Neuronal stem cell (in vitro differentiated cells): ENCODE results near the gene AKAP1.
A peak's percentile ranks its signal among the peaks of the same experiment; 100 is the strongest.

Experiments used
- DNase-seq: peaks from one replicate; pipeline ENCODE4 v3.0.0-alpha.2; 2013; ENCODE audit warnings: low spot score
- H2AFZ ChIP-seq: one replicate; pipeline ENCODE4 v1.6.1; 2013; ENCODE audit warnings: mild to moderate bottlenecking, low read length, inconsistent platforms
- H2AK5ac ChIP-seq: 2 replicates; pipeline ENCODE4 v1.6.1; 2013; ENCODE audit warnings: low read depth, mild to moderate bottlenecking, inconsistent platforms, low read length, moderate library complexity, mixed read lengths
- H2BK120ac ChIP-seq: 2 replicates; pipeline ENCODE4 v1.6.1; 2013; ENCODE audit warnings: low read depth, mild to moderate bottlenecking, inconsistent platforms, low read length, moderate library complexity, mixed read lengths
- H2BK12ac ChIP-seq: one replicate; pipeline ENCODE4 v1.6.1; 2013; ENCODE audit warnings: low read length, inconsistent platforms
- H2BK15ac ChIP-seq: 2 replicates; pipeline ENCODE4 v1.6.1; 2013; ENCODE audit warnings: mild to moderate bottlenecking, low read length, inconsistent platforms, mixed read lengths
- H2BK5ac ChIP-seq: one replicate; pipeline ENCODE4 v1.6.1; 2013; ENCODE audit warnings: inconsistent platforms, mild to moderate bottlenecking, low read length, moderate library complexity
- H3K14ac ChIP-seq: one replicate; pipeline ENCODE4 v1.6.1; 2013; ENCODE audit warnings: low read length, inconsistent platforms
- H3K18ac ChIP-seq: 2 replicates; pipeline ENCODE4 v1.6.1; 2013; ENCODE audit warnings: low read length, inconsistent platforms
- H3K23ac ChIP-seq: 2 replicates; pipeline ENCODE4 v1.6.1; 2013; ENCODE audit warnings: low read depth, mild to moderate bottlenecking, mixed read lengths, low read length, inconsistent platforms; ENCODE audit not compliant: poor library complexity
- H3K27ac ChIP-seq: replicated peaks from 3 replicates; pipeline ENCODE4 v1.5.1; 2013; ENCODE audit warnings: low read length, inconsistent platforms
- H3K27me3 ChIP-seq, 3 experiments: 2 replicates each; pipeline ENCODE4 v1.6.1; 2013; ENCODE audit warnings: low read length in 3 of 3, mild to moderate bottlenecking in 2 of 3, inconsistent platforms in 1 of 3, low read depth in 1 of 3, mixed read lengths in 1 of 3, moderate library complexity in 1 of 3; ENCODE audit not compliant: control insufficient read depth in 3 of 3, insufficient read depth in 3 of 3
- H3K36me3 ChIP-seq, 2 donors: replicated peaks in 1 of 2; 2 replicates each; pipeline ENCODE4 v1.6.1; 2013; ENCODE audit warnings: low read length in 2 of 2; ENCODE audit not compliant: control insufficient read depth in 2 of 2, insufficient read depth in 2 of 2
- H3K4ac ChIP-seq: 2 replicates; pipeline ENCODE4 v1.6.1; 2013; ENCODE audit warnings: inconsistent platforms, mild to moderate bottlenecking, low read length, moderate library complexity
- H3K4me1 ChIP-seq, 2 donors: 1 replicate in 1 of 2; 2 replicates in 1 of 2; pipeline ENCODE4 v1.6.1; 2013; ENCODE audit warnings: low read length in 2 of 2, low read depth in 1 of 2; ENCODE audit not compliant: control insufficient read depth in 2 of 2, insufficient read depth in 1 of 2
- H3K4me2 ChIP-seq: one replicate; pipeline ENCODE4 v1.6.1; 2013; ENCODE audit warnings: mild to moderate bottlenecking, low read length, inconsistent platforms; ENCODE audit not compliant: insufficient read depth, poor library complexity, severe bottlenecking
- H3K4me3 ChIP-seq, 2 donors: 2 replicates each; pipeline ENCODE4 v1.5.1; 2013; ENCODE audit warnings: low read length in 2 of 2, mild to moderate bottlenecking in 2 of 2, inconsistent platforms in 1 of 2, moderate library complexity in 1 of 2
- H3K79me1 ChIP-seq: one replicate; pipeline ENCODE4 v1.6.1; 2013; ENCODE audit warnings: low read depth, mild to moderate bottlenecking, inconsistent platforms, low read length, moderate library complexity
- H3K9ac ChIP-seq: one replicate; pipeline ENCODE4 v1.6.1; 2013; ENCODE audit warnings: mild to moderate bottlenecking, low read depth, low read length, inconsistent platforms; ENCODE audit not compliant: poor library complexity
- H3K9me3 ChIP-seq, 2 donors: replicated peaks in 1 of 2; 2 replicates each; pipeline versions ENCODE3 to v1.6.1; 2013; ENCODE audit warnings: low read length in 2 of 2, mild to moderate bottlenecking in 2 of 2, inconsistent platforms in 1 of 2, low read depth in 1 of 2, mixed read lengths in 1 of 2, moderate library complexity in 1 of 2; ENCODE audit not compliant: control insufficient read depth in 2 of 2, insufficient read depth in 1 of 2
- H4K8ac ChIP-seq: one replicate; pipeline ENCODE4 v1.6.1; 2013; ENCODE audit warnings: low read depth, mild to moderate bottlenecking, inconsistent platforms, low read length, moderate library complexity
- H4K91ac ChIP-seq: one replicate; pipeline ENCODE4 v1.6.1; 2013; ENCODE audit warnings: low read length, low read depth, mild to moderate bottlenecking, inconsistent platforms; ENCODE audit not compliant: poor library complexity
- WGBS, 2 donors: extraction: QIAGEN DNeasy Blood & Tissue Kit; methylation state at CpG; one replicate each; pipeline ENCODE4 v1.1.7; 2013; ENCODE audit warnings: missing lambda C conversion rate in 2 of 2, mixed read lengths in 1 of 2; ENCODE audit not compliant: insufficient read length in 2 of 2, insufficient replicate concordance in 1 of 2; ENCODE audit errors: extremely low coverage in 2 of 2; 5-methylcytosine and 5-hydroxymethylcytosine counted together

AKAP1 gene

DNA sequence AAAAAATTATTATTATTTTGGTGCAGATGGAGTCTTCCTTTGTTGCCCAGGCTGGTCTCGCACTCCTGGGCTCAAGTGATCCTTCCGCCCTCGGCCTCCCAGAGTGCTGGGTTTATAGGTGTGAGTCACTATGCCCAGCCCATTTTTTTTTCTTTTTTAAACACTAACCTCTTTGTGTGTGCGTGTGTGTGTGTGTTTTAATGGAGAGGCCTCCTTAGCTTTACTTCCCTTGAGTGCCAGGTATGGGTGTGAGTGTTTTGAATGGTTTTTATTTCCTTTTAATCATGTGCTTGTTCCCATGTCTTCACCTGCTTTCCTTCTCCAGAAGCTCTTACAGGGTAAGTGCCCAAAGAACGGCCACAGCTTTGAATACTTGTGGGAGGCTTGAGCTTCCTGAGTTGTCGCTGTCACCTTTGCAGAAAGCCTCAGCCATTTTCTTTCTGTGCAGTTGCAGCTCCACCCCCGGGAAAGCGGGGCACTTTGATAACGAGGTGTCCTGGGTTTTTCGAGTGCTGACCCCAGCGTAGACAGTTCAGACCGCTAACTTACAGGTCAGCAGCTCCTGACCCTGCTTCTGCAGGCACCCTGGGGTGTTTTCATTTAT lies 22.6 kb downstream of the AKAP1 start:
- Histone ChIP-seq H3K27ac (peak overlapping the region; percentile 19), H2BK15ac (no peak overlapping the region), H3K23ac (no peak overlapping the region), H2BK12ac (no peak overlapping the region), H4K8ac (no peak overlapping the region), H2BK5ac (no peak overlapping the region), H3K4ac (no peak overlapping the region), H3K4me2 (no peak overlapping the region), H3K79me1 (peaks cover 2% of the 10 kb centered on the region), H2AFZ (no peak overlapping the region), H3K4me3 (no peak overlapping the region), H3K4me1 (peaks cover 14 to 19% of the 10 kb centered on the region in 2 donors), H3K18ac (peak overlapping the region; percentile 55), H3K27me3 (no peaks in the 10 kb centered on the region), H2BK120ac (no peak overlapping the region), H2AK5ac (no peak overlapping the region), H4K91ac (no peak overlapping the region), H3K36me3 (peaks cover 2 to 68% of the 10 kb centered on the region in 2 donors), H3K9me3 (no peaks in the 10 kb centered on the region), H3K14ac (no peak overlapping the region), H3K9ac (no peak overlapping the region)
- no peak for DNase-seq
- WGBS, 2 donors = no CpG with 5 or more reads among the region's 12 CpGs

DNA sequence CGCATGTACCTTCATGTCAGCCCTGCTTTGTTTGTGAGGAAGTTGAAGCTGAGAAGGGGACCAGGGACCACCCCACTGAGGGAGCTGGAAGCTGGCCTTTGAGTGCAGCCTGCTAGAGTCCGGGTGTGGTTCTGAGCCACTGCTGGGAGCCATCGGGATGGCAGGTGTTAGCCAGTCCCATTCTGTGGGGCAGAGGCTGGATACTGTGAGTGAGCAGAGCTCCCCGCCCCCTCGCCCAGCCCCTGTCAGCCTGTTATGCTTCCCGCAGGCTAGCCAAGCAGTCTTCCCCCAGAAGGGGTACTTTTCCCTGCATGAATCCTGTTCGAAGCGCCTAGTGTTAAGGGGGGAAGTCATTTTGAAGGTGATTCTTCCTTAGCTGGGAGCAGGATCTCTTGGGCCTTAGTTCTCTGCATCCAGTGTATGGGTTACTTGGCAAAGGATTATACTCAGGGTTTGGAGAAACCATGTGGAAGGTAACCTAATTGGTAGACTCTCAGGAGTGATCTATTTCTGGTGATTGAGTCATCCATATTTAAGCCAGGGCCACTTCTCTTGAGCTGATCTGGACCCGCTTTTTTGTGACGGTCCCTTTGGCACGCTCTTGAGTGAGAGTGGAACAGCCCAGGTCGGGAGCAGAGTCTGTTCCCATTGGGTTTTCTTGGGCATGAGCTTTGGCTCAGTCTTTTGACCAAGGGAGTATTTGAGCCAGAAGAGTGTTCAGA lies 23.8 kb downstream of the AKAP1 start:
- H2BK12ac ChIP-seq = no peak overlapping the region
- no peak overlapping the region for H3K14ac ChIP-seq
- no peak overlapping the region for H4K8ac ChIP-seq
- H3K9me3 ChIP-seq = no peaks in the 10 kb centered on the region
- peak overlapping the region; percentile 38 for H3K18ac ChIP-seq
- peaks cover 14 to 19% of the 10 kb centered on the region in 2 donors for H3K4me1 ChIP-seq
- H2AFZ ChIP-seq = no peak overlapping the region
- no peak overlapping the region for H3K23ac ChIP-seq
- WGBS, 2 donors = no CpG with 5 or more reads among the region's 12 CpGs
- H3K4me3 ChIP-seq = no peak overlapping the region
- no peak overlapping the region for H2BK15ac ChIP-seq
- H3K4me2 ChIP-seq = no peak overlapping the region
- H3K27me3 ChIP-seq = no peaks in the 10 kb centered on the region
- no peaks in the 10 kb centered on the region for H3K79me1 ChIP-seq
- H3K9ac ChIP-seq = no peak overlapping the region
- H4K91ac ChIP-seq = no peak overlapping the region
- no peak overlapping the region for H2AK5ac ChIP-seq
- peaks cover 2 to 80% of the 10 kb centered on the region in 2 donors for H3K36me3 ChIP-seq
- peak overlapping the region; percentile 27 for H2BK5ac ChIP-seq
- no peak overlapping the region for H3K4ac ChIP-seq
- no peak for DNase-seq
- no peak overlapping the region for H3K27ac ChIP-seq
- no peak overlapping the region for H2BK120ac ChIP-seq

DNA sequence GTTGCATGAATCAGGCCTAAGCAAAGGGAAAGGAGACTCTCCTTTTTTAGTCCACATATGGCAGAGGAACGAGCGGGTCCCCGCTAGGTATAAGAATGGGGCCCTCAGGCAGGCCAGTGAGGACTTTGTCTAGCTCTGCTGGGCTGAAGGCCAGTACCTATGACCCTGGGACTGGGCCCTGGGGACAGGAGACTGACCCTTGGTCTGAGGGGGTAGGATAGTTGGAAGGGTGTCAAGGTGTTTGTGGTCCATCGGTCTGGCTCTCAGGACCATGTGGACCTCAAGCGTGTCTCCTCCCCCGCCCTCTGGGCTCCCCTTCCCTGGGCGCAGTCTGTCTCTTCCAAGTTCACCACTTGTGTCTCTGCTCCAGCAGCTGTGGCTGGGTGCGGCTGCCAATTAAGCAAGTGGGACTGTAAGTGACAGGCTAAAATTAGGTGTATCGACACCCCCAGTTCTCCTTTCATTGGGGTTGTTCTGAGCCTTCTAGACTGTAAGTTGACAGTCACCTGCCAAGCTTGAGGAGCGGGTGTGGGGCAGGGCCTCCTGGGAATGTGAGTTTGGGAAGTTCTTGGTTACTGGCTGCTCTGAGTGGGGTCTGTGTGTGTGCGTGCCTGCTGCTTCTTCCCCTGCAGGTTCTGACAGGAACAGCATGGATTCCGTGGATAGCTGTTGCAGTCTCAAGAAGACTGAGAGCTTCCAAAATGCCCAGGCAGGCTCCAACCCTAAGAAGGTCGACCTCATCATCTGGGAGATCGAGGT lies 24.5 kb downstream of the AKAP1 start:
- no CpG with 5 or more reads among the region's 14 CpGs for WGBS, 2 donors
- H3K14ac ChIP-seq = no peak overlapping the region
- H3K4me1 ChIP-seq = peaks cover 14 to 19% of the 10 kb centered on the region in 2 donors
- H3K79me1 ChIP-seq = no peaks in the 10 kb centered on the region
- H3K4me2 ChIP-seq = no peak overlapping the region
- H3K4me3 ChIP-seq = no peak overlapping the region
- no peaks in the 10 kb centered on the region for H3K9me3 ChIP-seq
- no peak overlapping the region for H3K27ac ChIP-seq
- no peak overlapping the region for H4K91ac ChIP-seq
- H2AFZ ChIP-seq = no peak overlapping the region
- no peak for DNase-seq
- H3K4ac ChIP-seq = no peak overlapping the region
- H2AK5ac ChIP-seq = no peak overlapping the region
- H3K36me3 ChIP-seq = peaks cover 5 to 85% of the 10 kb centered on the region in 2 donors
- no peak overlapping the region for H3K9ac ChIP-seq
- no peak overlapping the region for H2BK120ac ChIP-seq
- H4K8ac ChIP-seq = no peak overlapping the region
- no peak overlapping the region for H2BK12ac ChIP-seq
- H2BK5ac ChIP-seq = peak overlapping the region; percentile 27
- no peaks in the 10 kb centered on the region for H3K27me3 ChIP-seq
- peak overlapping the region; percentile 49 for H3K18ac ChIP-seq
- no peak overlapping the region for H2BK15ac ChIP-seq
- H3K23ac ChIP-seq = no peak overlapping the region

DNA sequence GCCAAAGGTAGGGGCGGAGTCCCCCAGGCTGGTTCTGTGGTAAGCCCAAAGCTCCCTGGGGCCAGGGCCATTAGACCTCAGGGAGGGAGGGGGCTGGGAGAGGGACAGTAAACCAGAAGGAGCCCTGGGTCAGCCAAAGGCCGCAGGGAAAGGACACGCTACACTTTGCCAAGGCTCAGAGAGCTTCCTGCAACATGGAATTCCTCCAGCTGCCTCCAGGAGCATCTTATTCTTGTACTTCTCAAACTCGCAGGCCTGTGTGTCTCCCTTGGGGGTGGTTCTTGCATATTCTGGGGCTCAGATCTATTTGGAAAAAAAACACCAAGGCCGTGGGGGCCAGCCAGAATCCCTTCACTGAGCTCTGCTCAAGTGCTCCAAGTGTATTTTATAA lies 25.1 kb downstream of the AKAP1 start:
- Histone ChIP-seq H3K36me3 (peaks cover 5 to 85% of the 10 kb centered on the region in 2 donors), H3K14ac (no peak overlapping the region), H2BK15ac (no peak overlapping the region), H2AFZ (no peak overlapping the region), H3K9ac (no peak overlapping the region), H2BK120ac (no peak overlapping the region), H3K18ac (no peak overlapping the region), H3K79me1 (no peaks in the 10 kb centered on the region), H2AK5ac (no peak overlapping the region), H4K8ac (no peak overlapping the region), H3K4me3 (no peak overlapping the region), H3K27ac (no peak overlapping the region), H3K4me2 (no peak overlapping the region), H3K4ac (no peak overlapping the region), H2BK12ac (no peak overlapping the region), H4K91ac (no peak overlapping the region), H2BK5ac (no peak overlapping the region), H3K23ac (no peak overlapping the region), H3K9me3 (no peaks in the 10 kb centered on the region), H3K27me3 (no peaks in the 10 kb centered on the region), H3K4me1 (peaks cover 14 to 19% of the 10 kb centered on the region in 2 donors)
- no CpG with 5 or more reads among the region's 5 CpGs for WGBS, 2 donors
- DNase-seq = no peak
